HepG2 (cell line): ENCODE results near the gene AGMO. TPM values are rescaled to one million over a fixed set of nuclear protein-coding genes. Genes with fewer than 3 reads are reported as not detected.

Experiments used
- ATAC-seq: fragments of 200-7000 bp; cut with Tn5 transposase; 3 replicates; pipeline ENCODE4 v1.9.1; 2020; ENCODE audit warnings: mild to moderate bottlenecking, moderate library complexity
- BruUV-seq: library from RNA; stranded (reverse); fragments of 400-500 nt; replicated peaks from 2 replicates; lab custom pipeline; 2021; lab: Mats Ljungman, UMichigan
- CTCF ChIA-PET: fragments of 300-600 bp; formaldehyde crosslinking; extraction: SDS; loops from one replicate; lab custom pipeline; 2021; ENCODE audit warnings: low total read pairs, inconsistent platforms, low intra/inter-chr PET ratio; lab: Yijun Ruan, JAX
- POLR2A ChIA-PET: fragments of 350-600 bp; sonication (Branson Sonifier 250); formaldehyde crosslinking; loops from one replicate; lab custom pipeline; 2020; ENCODE audit warnings: antibody characterized with exemption, inconsistent platforms; lab: Yijun Ruan, JAX
- DNase-seq: peaks from one replicate; pipeline ENCODE4 v3.0.0-alpha.2; 2015; ENCODE audit warnings: low spot score
- FAIRE-seq: peaks from 3 replicates; lab custom pipeline; 2011; peaks lifted over from hg19 to GRCh38; lab: Jason Lieb, UNC
- H2AFZ ChIP-seq: one replicate; pipeline ENCODE4 v1.6.1; 2011; ENCODE audit warnings: low read length, inconsistent platforms
- H3K27ac ChIP-seq: fragments of 300-600 bp; 3 replicates; pipeline ENCODE4 v1.8.0; 2011; ENCODE audit warnings: mixed run types, mild to moderate bottlenecking, mixed read lengths, low read length, inconsistent platforms; ENCODE audit not compliant: insufficient read depth; ENCODE audit errors: extremely low read length
- H3K27me3 ChIP-seq, 2 experiments: fragments of 200-600 bp in 1 of 2; 2 replicates in 1 of 2; 3 replicates in 1 of 2; pipeline versions ENCODE4 v1.6.0 to v1.8.0; 2011; ENCODE audit warnings: low read length in 2 of 2, mild to moderate bottlenecking in 2 of 2, moderate library complexity in 2 of 2, inconsistent platforms in 1 of 2; ENCODE audit not compliant: insufficient read depth in 2 of 2, control insufficient read depth in 1 of 2
- H3K36me3 ChIP-seq, 2 experiments: fragments of 200-600 bp in 1 of 2; replicated peaks in 1 of 2; 2 replicates in 1 of 2; 3 replicates in 1 of 2; pipeline versions ENCODE4 v1.5.1 to v1.8.0; 2011; ENCODE audit warnings: low read length in 2 of 2, inconsistent platforms in 1 of 2; ENCODE audit not compliant: insufficient read depth in 2 of 2, control insufficient read depth in 1 of 2
- H3K4me1 ChIP-seq: 2 replicates; pipeline ENCODE4 v1.5.1; 2012; ENCODE audit warnings: low read length, inconsistent platforms; ENCODE audit not compliant: insufficient read depth
- H3K4me2 ChIP-seq: 2 replicates; pipeline ENCODE4 v1.6.0; 2011; ENCODE audit warnings: low read depth, low read length, inconsistent platforms
- H3K4me3 ChIP-seq, 3 experiments: fragments of 200-600 bp in 1 of 3; sonication (generic), shearing (Covaris generic) in 1 of 3; replicated peaks in 1 of 3; 2 replicates each; pipeline ENCODE4 v1.5.1; 2011 to 2016; ENCODE audit warnings: low read length in 3 of 3, inconsistent platforms in 2 of 3, low read depth in 2 of 3, mild to moderate bottlenecking in 2 of 3, control low read depth in 1 of 3, mixed read lengths in 1 of 3; ENCODE audit not compliant: insufficient read depth in 1 of 3
- H3K79me2 ChIP-seq: one replicate; pipeline ENCODE4 v1.6.1; 2011; ENCODE audit warnings: low read length, inconsistent platforms; ENCODE audit not compliant: insufficient read depth
- H3K9ac ChIP-seq: 2 replicates; pipeline ENCODE4 v1.6.0; 2011; ENCODE audit warnings: mild to moderate bottlenecking, low read depth, low read length, inconsistent platforms; ENCODE audit not compliant: insufficient read depth
- H3K9me3 ChIP-seq: 2 replicates; pipeline ENCODE4 v1.5.1; 2012; ENCODE audit warnings: mild to moderate bottlenecking, low read length
- H4K20me1 ChIP-seq: 2 replicates; pipeline ENCODE4 v1.6.0; 2011; ENCODE audit warnings: inconsistent platforms, mild to moderate bottlenecking, low read length, moderate library complexity; ENCODE audit not compliant: insufficient read depth
- ATM ChIP-seq: fragments of 450-650 bp; IDR thresholded peaks from 2 replicates; pipeline ENCODE4 v1.7.1; 2017; ENCODE audit warnings: mild to moderate bottlenecking, borderline replicate concordance
- CEBPB ChIP-seq: IDR thresholded peaks from 2 replicates; pipeline ENCODE4 v1.6.1; 2011; ENCODE audit warnings: low read depth, low read length, improper control_type of control experiment, borderline replicate concordance
- IRF9 ChIP-seq: sonication (generic); formaldehyde crosslinking; IDR thresholded peaks from 2 replicates; pipeline ENCODE4 v1.8.0; 2022; ENCODE audit warnings: missing genetic modification reagents, mild to moderate bottlenecking, borderline replicate concordance
- KDM5A ChIP-seq: fragments of 200-600 bp; sonication (generic); IDR thresholded peaks from 2 replicates; pipeline ENCODE4 v1.7.0; 2018; ENCODE audit warnings: antibody characterized with exemption, mild to moderate bottlenecking, low read length, borderline replicate concordance
- KLF6 ChIP-seq: IDR thresholded peaks from 2 replicates; pipeline ENCODE4 v1.8.0; 2016; ENCODE audit warnings: missing biosample characterization, missing genetic modification reagents
- MBNL3 ChIP-seq: fragments of 250-450 bp; sonication (Bioruptor Pico); conservative IDR thresholded peaks from 2 replicates; pipeline ENCODE4 v1.8.0; 2022; ENCODE audit warnings: mild to moderate bottlenecking, inconsistent platforms
- NPAS2 ChIP-seq: sonication (generic); formaldehyde crosslinking; IDR thresholded peaks from 2 replicates; pipeline ENCODE4 v1.8.0; 2022; ENCODE audit warnings: mild to moderate bottlenecking, missing genetic modification reagents, borderline replicate concordance
- SALL1 ChIP-seq: sonication (generic); formaldehyde crosslinking; IDR thresholded peaks from 2 replicates; pipeline ENCODE4 v1.8.0; 2022; ENCODE audit warnings: mild to moderate bottlenecking, missing genetic modification reagents
- SIN3A ChIP-seq: IDR thresholded peaks from 2 replicates; pipeline ENCODE4 v1.6.1; 2011; ENCODE audit warnings: low read depth, mild to moderate bottlenecking, control low read depth, low read length, borderline replicate concordance
- SMC3 ChIP-seq: IDR thresholded peaks from 2 replicates; pipeline ENCODE4 v1.6.1; 2011; ENCODE audit warnings: low read length, improper control_type of control experiment
- TAF1 ChIP-seq: sonication (generic); formaldehyde crosslinking; IDR thresholded peaks from 2 replicates; pipeline ENCODE4 v1.4.0; 2020; ENCODE audit warnings: missing genetic modification reagents
- TRIM24 ChIP-seq: sonication (generic); formaldehyde crosslinking; IDR thresholded peaks from 2 replicates; pipeline ENCODE4 v1.8.0; 2022; ENCODE audit warnings: mild to moderate bottlenecking, missing genetic modification reagents
- ZBTB25 ChIP-seq: IDR thresholded peaks from 2 replicates; pipeline ENCODE4 v1.6.1; 2018; ENCODE audit warnings: missing genetic modification reagents
- ZNF264 ChIP-seq: sonication (generic); formaldehyde crosslinking; IDR thresholded peaks from 2 replicates; pipeline ENCODE4 v1.4.0; 2020; ENCODE audit warnings: missing genetic modification reagents
- ZNF879 ChIP-seq: sonication (generic); formaldehyde crosslinking; IDR thresholded peaks from 2 replicates; pipeline ENCODE4 v1.8.1; 2023; ENCODE audit warnings: missing genetic modification reagents
- WGBS: methylation state at CpG from one replicate; pipeline ENCODE4 v1.1.6; 2017; ENCODE audit warnings: low lambda C conversion rate; 5-methylcytosine and 5-hydroxymethylcytosine counted together
- in situ Hi-C: cut with HindIII; loops from 2 replicates; pipeline ENCODE4 v1.10.0; 2017; ENCODE audit warnings: low pct_unique_long_range_greater_than_20kb; ENCODE audit not compliant: extremely low pct_ligation_motif_present
- intact Hi-C: fragments of 100-400 bp; cut with micrococcal nuclease; formaldehyde crosslinking; loops from one replicate; pipeline ENCODE4 v1.10.0; 2022; ENCODE audit not compliant: unreplicated experiment
- polyA plus RNA-seq, 8 experiments: library from polyadenylated mRNA; depleted of rRNA in 3 of 8; stranded (reverse) in 7 of 8; unstranded in 1 of 8; fragments of >200 nt; fragmentation: Illumina TruSeq in 4 of 8; extraction: Trizol in 4 of 8; gene quantifications; 2 replicates each; pipeline versions ENCODE4 v1.2.1 to v1.2.3, GENCODE V29; 2011 to 2016; ENCODE audit warnings: low read depth in 4 of 8, missing spikeins in 1 of 8, mixed read lengths in 1 of 8; ENCODE audit not compliant: insufficient read depth in 1 of 8
- total RNA-seq, 5 experiments: library from RNA; depleted of rRNA; stranded (reverse); fragments of >200 nt; fragmentation: Illumina TruSeq; extraction: Trizol; gene quantifications; 2 replicates each; pipeline ENCODE4 v1.2.3, GENCODE V29; 2016; ENCODE audit warnings: low read depth in 1 of 5
- TF ChIP-seq, protein P1 (sequence below): IDR thresholded peaks from 2 replicates; pipeline ENCODE4 v1.6.1; 2012; ENCODE audit warnings: low read depth, low read length, improper control_type of control experiment

Gene AGMO
- total and polyA plus RNA-seq, 2 of the 13 experiments (the other 11 are each of a cell fraction or from before 2014, with no cell fraction given) = 0.22 to 0.50 TPM

DNA sequence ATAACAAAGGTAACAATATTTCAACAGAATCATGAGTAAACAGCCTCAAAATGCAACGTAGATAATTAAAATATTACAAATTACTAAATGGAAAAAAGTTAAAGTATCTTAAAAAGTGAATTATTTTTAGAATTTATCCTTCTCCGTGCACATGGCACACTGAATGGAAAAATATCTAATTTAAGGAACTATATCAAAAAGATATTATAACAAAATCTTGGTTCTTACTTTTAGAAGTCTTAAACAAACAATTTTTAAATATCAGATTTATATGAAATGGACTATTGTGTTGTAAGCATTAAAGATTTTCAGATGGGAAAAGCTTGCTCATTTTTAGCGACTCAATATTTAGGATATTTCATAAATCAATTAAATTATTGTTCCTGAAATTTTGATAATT lies 72.0 kb downstream of the AGMO start:
- H3K27me3 ChIP-seq = no peaks in the 10 kb centered on the region
- H3K36me3 ChIP-seq = no peaks in the 10 kb centered on the region
- TF ChIP-seq CEBPB = no peak
- no peak for TF ChIP-seq ATM
- TF ChIP-seq KDM5A = no peak
- TF ChIP-seq MBNL3 = no peak
- no peak for TF ChIP-seq NPAS2 (CRISPR knock-in tag)
- TF ChIP-seq SMC3 = no peak
- H3K27ac ChIP-seq = no peak overlapping the region
- H3K4me2 ChIP-seq = no peak overlapping the region
- ATAC-seq = no peak
- no peak for FAIRE-seq
- ChIA-PET CTCF (no interaction called here), POLR2A (no interaction called here)
- H3K9me3 ChIP-seq = peaks cover 69% of the 10 kb centered on the region
- H4K20me1 ChIP-seq = no peaks in the 10 kb centered on the region
- H3K9ac ChIP-seq = no peak overlapping the region
- intact Hi-C loops (no loop called here), in situ Hi-C loops (no loop called here)
- H3K4me3 ChIP-seq = no peak overlapping the region
- H2AFZ ChIP-seq = no peak overlapping the region
- no peaks in the 10 kb centered on the region for H3K4me1 ChIP-seq
- no peaks in the 10 kb centered on the region for H3K79me2 ChIP-seq
- BruUV-seq = no TSS peak
- DNase-seq = no peak
- 40% methylated on average over 3 of the region's 3 CpGs for WGBS

DNA sequence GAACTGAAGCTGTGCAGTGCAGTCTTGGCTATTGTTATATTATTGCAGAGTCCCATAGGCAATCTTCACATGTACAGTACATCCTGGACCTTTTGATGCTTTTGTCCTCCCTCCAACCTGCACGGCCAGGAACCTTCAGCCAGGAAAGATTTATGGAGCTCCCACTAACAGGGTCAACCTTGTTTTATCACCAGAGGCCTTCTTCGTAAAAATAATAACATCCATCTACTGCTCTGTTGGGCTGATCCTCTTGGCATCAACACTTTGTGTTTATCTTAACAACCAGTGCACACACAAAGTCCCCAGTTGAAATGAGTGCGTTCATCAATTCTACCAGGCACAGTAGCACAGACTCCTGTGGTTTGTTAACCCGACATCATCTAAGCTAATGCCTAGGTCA lies 72.4 kb downstream of the AGMO start:
- no peak overlapping the region for H3K9ac ChIP-seq
- WGBS = 58% methylated on average over 4 of the region's 4 CpGs
- H4K20me1 ChIP-seq = no peaks in the 10 kb centered on the region
- H3K4me3 ChIP-seq = no peak overlapping the region
- in situ Hi-C loops = no loop called here
- H2AFZ ChIP-seq = no peak overlapping the region
- H3K36me3 ChIP-seq = no peaks in the 10 kb centered on the region
- ChIA-PET POLR2A (no interaction called here), CTCF (no interaction called here)
- no peaks in the 10 kb centered on the region for H3K4me1 ChIP-seq
- no peak overlapping the region for H3K4me2 ChIP-seq
- ATAC-seq (no peak), FAIRE-seq (no peak), DNase-seq (no peak)
- no peaks in the 10 kb centered on the region for H3K79me2 ChIP-seq
- TF ChIP-seq ZBTB25 (CRISPR knock-in tag) (no peak), KLF6 (CRISPR knock-in tag) (no peak), SALL1 (CRISPR knock-in tag) (no peak), TRIM24 (CRISPR knock-in tag) (no peak), SIN3A (no peak), TAF1 (CRISPR knock-in tag) (no peak), ZNF264 (CRISPR knock-in tag) (no peak), IRF9 (CRISPR knock-in tag) (no peak), ZNF879 (CRISPR knock-in tag) (no peak)
- TF ChIP-seq, protein P1, sequence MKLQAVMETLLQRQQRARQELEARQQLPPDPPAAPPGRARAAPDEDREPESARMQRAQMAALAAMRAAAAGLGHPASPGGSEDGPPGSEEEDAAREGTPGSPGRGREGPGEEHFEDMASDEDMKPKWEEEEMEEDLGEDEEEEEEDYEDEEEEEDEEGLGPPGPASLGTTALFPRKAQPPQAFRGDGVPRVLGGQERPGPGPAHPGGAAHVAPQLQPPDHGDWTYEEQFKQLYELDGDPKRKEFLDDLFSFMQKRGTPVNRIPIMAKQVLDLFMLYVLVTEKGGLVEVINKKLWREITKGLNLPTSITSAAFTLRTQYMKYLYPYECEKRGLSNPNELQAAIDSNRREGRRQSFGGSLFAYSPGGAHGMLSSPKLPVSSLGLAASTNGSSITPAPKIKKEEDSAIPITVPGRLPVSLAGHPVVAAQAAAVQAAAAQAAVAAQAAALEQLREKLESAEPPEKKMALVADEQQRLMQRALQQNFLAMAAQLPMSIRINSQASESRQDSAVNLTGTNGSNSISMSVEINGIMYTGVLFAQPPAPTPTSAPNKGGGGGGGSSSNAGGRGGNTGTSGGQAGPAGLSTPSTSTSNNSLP = no peak
- H3K27ac ChIP-seq = no peak overlapping the region
- intact Hi-C loops = no loop called here
- peaks cover 69% of the 10 kb centered on the region for H3K9me3 ChIP-seq
- no peaks in the 10 kb centered on the region for H3K27me3 ChIP-seq
- no TSS peak for BruUV-seq
